Kidney epithelial cell (primary cell): ENCODE results near the gene HLA-B. TPM values are rescaled to one million over a fixed set of nuclear protein-coding genes. Genes with fewer than 3 reads are reported as not detected.

Experiments used
- DNase-seq: peaks from one replicate; pipeline ENCODE4 v3.0.0-alpha.2; 2010; ENCODE audit warnings: low read depth
- H3K27me3 ChIP-seq: 2 replicates; pipeline ENCODE4 v1.6.0; 2011; ENCODE audit warnings: low read length; ENCODE audit not compliant: control insufficient read depth, insufficient read depth
- H3K36me3 ChIP-seq: 2 replicates; pipeline ENCODE4 v1.5.1; 2011; ENCODE audit warnings: low read length; ENCODE audit not compliant: control insufficient read depth, insufficient read depth
- H3K4me3 ChIP-seq: 2 replicates; pipeline ENCODE4 v1.5.1; 2011; ENCODE audit warnings: low read depth, mild to moderate bottlenecking, control low read depth, low read length
- CTCF ChIP-seq: IDR thresholded peaks from 2 replicates; pipeline ENCODE4 v1.5.1; 2011; ENCODE audit warnings: mild to moderate bottlenecking, moderate library complexity, low read length, control low read depth, inconsistent platforms; ENCODE audit not compliant: insufficient read depth, poor library complexity, severe bottlenecking
- total RNA-seq: library from RNA; depleted of rRNA; stranded (reverse); fragments of >200 nt; gene quantifications from 2 replicates; pipeline ENCODE4 v1.2.3, GENCODE V29; 2015

HLA-B gene
- total RNA-seq, 1 donor from 2014 or later: 484 TPM

DNA sequence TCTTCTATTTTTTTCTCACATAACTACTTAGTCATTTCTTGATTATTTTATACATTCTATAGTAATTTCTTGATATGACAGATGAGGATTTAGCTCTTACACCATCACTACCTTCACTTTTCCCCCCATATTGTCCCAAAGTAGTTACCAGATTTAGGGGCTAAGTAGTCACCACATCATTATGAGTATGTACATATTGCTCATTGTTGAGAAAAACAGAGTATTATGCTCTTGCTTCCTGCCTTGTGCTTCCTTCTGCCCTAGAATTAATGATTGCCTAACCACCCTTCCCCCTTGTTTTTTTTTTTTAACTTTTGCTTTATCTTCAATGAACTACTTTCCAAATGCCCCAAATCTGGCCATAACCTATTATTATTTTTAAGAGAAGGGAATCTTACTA, 6.8 kb upstream of the HLA-B start:
- H3K27me3 ChIP-seq: peaks cover 13% of the 10 kb centered on the region
- H3K36me3 ChIP-seq: no peaks in the 10 kb centered on the region
- H3K4me3 ChIP-seq: no peak overlapping the region
- no peak for DNase-seq
- TF ChIP-seq CTCF: no peak

GRCh38 chr6:31362751-31363150, 5.8 kb upstream of the HLA-B start:
- no peak for DNase-seq
- Histone ChIP-seq H3K36me3 (no peaks in the 10 kb centered on the region), H3K4me3 (no peak overlapping the region), H3K27me3 (peaks cover 13% of the 10 kb centered on the region)
- TF ChIP-seq CTCF: no peak

- no peak for TF ChIP-seq CTCF
- H3K4me3 ChIP-seq: no peak overlapping the region
- no peak for DNase-seq
- no peaks in the 10 kb centered on the region for H3K36me3 ChIP-seq
- H3K27me3 ChIP-seq: peaks cover 8% of the 10 kb centered on the region
Observed at GRCh38 chr6:31359581-31359980, 2.6 kb upstream of the HLA-B start.

- no peaks in the 10 kb centered on the region for H3K36me3 ChIP-seq
- TF ChIP-seq CTCF: no peak
- H3K27me3 ChIP-seq: peaks cover 8% of the 10 kb centered on the region
- H3K4me3 ChIP-seq: no peak overlapping the region
- no peak for DNase-seq
Observed at GRCh38 chr6:31358302-31358701, 1.3 kb upstream of the HLA-B start.

GRCh38 chr6:31357886-31358285, 907 bp upstream of the HLA-B start:
- H3K27me3 ChIP-seq: peaks cover 8% of the 10 kb centered on the region
- H3K36me3 ChIP-seq: no peaks in the 10 kb centered on the region
- no peak for TF ChIP-seq CTCF
- no peak overlapping the region for H3K4me3 ChIP-seq
- DNase-seq: no peak

DNA sequence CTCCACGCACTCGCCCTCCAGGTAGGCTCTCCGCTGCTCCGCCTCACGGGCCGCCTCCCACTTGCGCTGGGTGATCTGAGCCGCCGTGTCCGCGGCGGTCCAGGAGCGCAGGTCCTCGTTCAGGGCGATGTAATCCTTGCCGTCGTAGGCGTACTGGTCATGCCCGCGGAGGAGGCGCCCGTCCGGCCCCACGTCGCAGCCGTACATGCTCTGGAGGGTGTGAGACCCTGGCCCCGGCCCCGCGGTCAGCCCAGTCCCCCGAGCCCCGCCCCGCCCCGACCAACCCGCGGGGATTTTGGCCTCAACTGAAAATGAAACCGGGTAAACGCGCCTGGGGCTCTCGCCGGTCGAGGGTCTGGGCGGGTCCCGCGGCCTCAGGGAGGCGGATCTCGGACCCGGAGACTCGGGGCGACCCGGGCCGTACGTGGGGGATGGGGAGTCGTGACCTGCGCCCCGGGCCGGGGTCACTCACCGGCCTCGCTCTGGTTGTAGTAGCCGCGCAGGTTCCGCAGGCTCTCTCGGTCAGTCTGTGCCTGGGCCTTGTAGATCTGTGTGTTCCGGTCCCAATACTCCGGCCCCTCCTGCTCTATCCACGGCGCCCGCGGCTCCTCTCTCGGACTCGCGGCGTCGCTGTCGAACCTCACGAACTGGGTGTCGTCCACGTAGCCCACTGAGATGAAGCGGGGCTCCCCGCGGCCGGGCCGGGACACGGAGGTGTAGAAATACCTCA, 598 bp downstream of the HLA-B start:
- peaks cover 8% of the 10 kb centered on the region for H3K27me3 ChIP-seq
- no peaks in the 10 kb centered on the region for H3K36me3 ChIP-seq
- TF ChIP-seq CTCF: no peak
- H3K4me3 ChIP-seq: peak overlapping the region; percentile 62
- no peak for DNase-seq
